ENCODE data around the gene SLC35C1. TPM values are rescaled to one million over a fixed set of nuclear protein-coding genes. Genes with fewer than 3 reads are reported as not detected.
"Not testable (repeated sequence)": the region's sequence is repeated elsewhere in the genome, so short reads cannot be mapped to it uniquely, and the experiment has no call there.

Gene SLC35C1
- polyA plus RNA-seq, 1 donor from 2014 or later = 8.9 TPM

- peaks cover 11 to 18% (median 13%) of the 10 kb centered on the region in 3 donors for H3K4me1 Mint-ChIP-seq
- peak overlapping the region in 1 of 4 donors; percentile 88 for H3K4me3 Mint-ChIP-seq
- peaks cover 0 to 2% (median 0%) of the 10 kb centered on the region in 3 donors for H3K9me3 Mint-ChIP-seq
- peak overlapping the region in 1 of 3 donors; percentile 65 for H3K27ac Mint-ChIP-seq
- H3K36me3 Mint-ChIP-seq = no peaks in the 10 kb centered on the region
- no peaks in the 10 kb centered on the region for H3K27me3 Mint-ChIP-seq
These were observed 3.1 kb upstream of the SLC35C1 start for GRCh38 chr11:45801723-45802315.

- Mint-ChIP-seq H3K36me3 (no peaks in the 10 kb centered on the region), H3K9me3 (peaks cover 0 to 2% (median 0%) of the 10 kb centered on the region in 3 donors), H3K27ac (peak overlapping the region in 2 of 3 donors; percentile 75 to 76), H3K27me3 (no peaks in the 10 kb centered on the region), H3K4me1 (peaks cover 20 to 26% (median 22%) of the 10 kb centered on the region in 3 donors), H3K4me3 (peak overlapping the region; percentile 38 to 88 (median 71))
These were observed 2.2 kb upstream of the SLC35C1 start for GRCh38 chr11:45802531-45803317.

- Mint-ChIP-seq H3K27ac (peak overlapping the region; percentile 78 to 95 (median 93)), H3K27me3 (no peaks in the 10 kb centered on the region), H3K36me3 (no peaks in the 10 kb centered on the region), H3K4me3 (peak overlapping the region; percentile 88 to 96 (median 92)), H3K4me1 (peaks cover 26 to 30% (median 29%) of the 10 kb centered on the region in 3 donors), H3K9me3 (peaks cover 0 to 2% (median 0%) of the 10 kb centered on the region in 3 donors)
These were observed 783 bp upstream of the SLC35C1 start for GRCh38 chr11:45803971-45804760.

GRCh38 chr11:45805305-45806071, 539 bp downstream of the SLC35C1 start:
- peaks cover 26 to 40% (median 32%) of the 10 kb centered on the region in 3 donors for H3K4me1 Mint-ChIP-seq
- peaks cover 0 to 2% (median 0%) of the 10 kb centered on the region in 3 donors for H3K9me3 Mint-ChIP-seq
- no peaks in the 10 kb centered on the region for H3K27me3 Mint-ChIP-seq
- H3K36me3 Mint-ChIP-seq = no peaks in the 10 kb centered on the region
- peak overlapping the region in 2 of 3 donors; percentile 78 to 95 for H3K27ac Mint-ChIP-seq
- H3K4me3 Mint-ChIP-seq = peak overlapping the region; percentile 88 to 96 (median 92)

- Mint-ChIP-seq H3K4me3 (peak overlapping the region; percentile 88 to 96 (median 92)), H3K27ac (peak overlapping the region in 2 of 3 donors; percentile 78 to 89), H3K4me1 (peaks cover 26 to 40% (median 32%) of the 10 kb centered on the region in 3 donors)
These were observed 1.4 kb downstream of the SLC35C1 start for GRCh38 chr11:45806072-45806933.

GRCh38 chr11:45806937-45807791, 2.2 kb downstream of the SLC35C1 start:
- Mint-ChIP-seq H3K27ac (peak overlapping the region in 2 of 3 donors; percentile 35 to 89), H3K4me3 (peak overlapping the region; percentile 73 to 95 (median 88)), H3K27me3 (no peaks in the 10 kb centered on the region), H3K9me3 (no peaks in the 10 kb centered on the region), H3K4me1 (peaks cover 26 to 40% (median 32%) of the 10 kb centered on the region in 3 donors), H3K36me3 (no peaks in the 10 kb centered on the region)

More at GRCh38 chr11:45806072-45806933, 1.4 kb downstream of the SLC35C1 start:
- H3K9me3 Mint-ChIP-seq = no peaks in the 10 kb centered on the region
- no peaks in the 10 kb centered on the region for H3K36me3 Mint-ChIP-seq
- H3K27me3 Mint-ChIP-seq = no peaks in the 10 kb centered on the region

- Mint-ChIP-seq H3K27ac (no peak overlapping the region), H3K36me3 (no peaks in the 10 kb centered on the region), H3K9me3 (no peaks in the 10 kb centered on the region), H3K4me3 (peak overlapping the region in 2 of 4 donors; percentile 73 to 88), H3K4me1 (peaks cover 22 to 40% (median 29%) of the 10 kb centered on the region in 3 donors), H3K27me3 (no peaks in the 10 kb centered on the region)
These were observed 2.9 kb downstream of the SLC35C1 start for GRCh38 chr11:45807792-45808238.

GRCh38 chr11:45808427-45808826, 3.5 kb downstream of the SLC35C1 start:
- peaks cover 22 to 40% (median 35%) of the 10 kb centered on the region in 3 donors for H3K4me1 Mint-ChIP-seq

GRCh38 chr11:45809456-45810395, 4.8 kb downstream of the SLC35C1 start:
- Mint-ChIP-seq H3K27me3 (no peaks in the 10 kb centered on the region), H3K27ac (peak overlapping the region in 1 of 3 donors; percentile 39), H3K4me1 (peaks cover 17 to 38% (median 35%) of the 10 kb centered on the region in 3 donors), H3K36me3 (no peaks in the 10 kb centered on the region), H3K4me3 (peak overlapping the region in 3 of 4 donors; percentile 14 to 47 (median 44)), H3K9me3 (no peaks in the 10 kb centered on the region)

More at GRCh38 chr11:45808427-45808826, 3.5 kb downstream of the SLC35C1 start:
- not testable (repeated sequence) for H3K36me3 Mint-ChIP-seq, H3K27me3 Mint-ChIP-seq, H3K9me3 Mint-ChIP-seq
- H3K27ac Mint-ChIP-seq = peak overlapping the region in 1 of 3 donors; percentile 35
- H3K4me3 Mint-ChIP-seq = peak overlapping the region in 1 of 4 donors; percentile 47

- Mint-ChIP-seq H3K4me3 (peak overlapping the region in 1 of 4 donors; percentile 37), H3K27ac (no peak overlapping the region), H3K9me3 (no peaks in the 10 kb centered on the region), H3K36me3 (no peaks in the 10 kb centered on the region), H3K4me1 (peaks cover 18 to 38% (median 35%) of the 10 kb centered on the region in 3 donors), H3K27me3 (no peaks in the 10 kb centered on the region)
These were observed 5.6 kb downstream of the SLC35C1 start for GRCh38 chr11:45810431-45811108.

- peak overlapping the region in 1 of 4 donors; percentile 37 for H3K4me3 Mint-ChIP-seq
- H3K36me3 Mint-ChIP-seq = no peaks in the 10 kb centered on the region
- peaks cover 20 to 38% (median 36%) of the 10 kb centered on the region in 3 donors for H3K4me1 Mint-ChIP-seq
- H3K27me3 Mint-ChIP-seq = no peaks in the 10 kb centered on the region
- no peaks in the 10 kb centered on the region for H3K9me3 Mint-ChIP-seq
- H3K27ac Mint-ChIP-seq = peak overlapping the region in 1 of 3 donors; percentile 25
These were observed 6.1 kb downstream of the SLC35C1 start for GRCh38 chr11:45811109-45811435.

All from IgD-negative memory B cell (primary cell).